ENCODE measurements around the gene UTP25. TPM values are rescaled to one million over a fixed set of nuclear protein-coding genes. Genes with fewer than 3 reads are reported as not detected.
"Not testable (repeated sequence)": the region's sequence is repeated elsewhere in the genome, so short reads cannot be mapped to it uniquely, and the experiment has no call there.

Gene UTP25
- total RNA-seq, 4 donors from 2014 or later = 5.7 to 7.5 (median 6.8) TPM

GRCh38 chr1:209899948-209900347 lies 72.2 kb downstream of the UTP25 start:
- H3K4me3 ChIP-seq = no peak overlapping the region
- H3K27me3 ChIP-seq = no peaks in the 10 kb centered on the region
- no peaks in the 10 kb centered on the region for H3K36me3 ChIP-seq
- WGBS, 2 donors = 59 to 70% methylated on average over 3 of the region's 3 CpGs
- TF ChIP-seq EP300 (IDR thresholded peaks at IDR 0.05) (no peak), CTCF (IDR thresholded peaks at IDR 0.05) (no peak), POLR2A (IDR thresholded peaks at IDR 0.05) (no peak)
- H3K9me3 ChIP-seq = no peaks in the 10 kb centered on the region
- H3K27ac ChIP-seq = no peak overlapping the region
- H3K4me1 ChIP-seq = no peaks in the 10 kb centered on the region
- DNase-seq (ENCODE audit: low spot score in 2 of 2) = no peak

GRCh38 chr1:209900734-209901133 lies 73.0 kb downstream of the UTP25 start:
- Histone ChIP-seq H3K4me3 (no peak overlapping the region), H3K36me3 (no peaks in the 10 kb centered on the region), H3K27me3 (no peaks in the 10 kb centered on the region), H3K4me1 (no peaks in the 10 kb centered on the region), H3K27ac (no peak overlapping the region), H3K9me3 (no peaks in the 10 kb centered on the region)
- TF ChIP-seq EP300 (IDR thresholded peaks at IDR 0.05) (no peak), POLR2A (IDR thresholded peaks at IDR 0.05) (no peak), CTCF (IDR thresholded peaks at IDR 0.05) (no peak)
- DNase-seq (ENCODE audit: low spot score in 2 of 2) = no peak
- WGBS, 2 donors = 100% methylated on average over 1 of the region's 1 CpG

- 74 to 86% methylated on average over 2 of the region's 2 CpGs for WGBS, 2 donors
- Histone ChIP-seq H3K4me1 (no peaks in the 10 kb centered on the region), H3K9me3 (no peaks in the 10 kb centered on the region), H3K27ac (no peak overlapping the region), H3K27me3 (no peaks in the 10 kb centered on the region), H3K36me3 (no peaks in the 10 kb centered on the region), H3K4me3 (no peak overlapping the region)
- no peak for DNase-seq (ENCODE audit: low spot score in 2 of 2)
- TF ChIP-seq CTCF (IDR thresholded peaks at IDR 0.05) (no peak), EP300 (IDR thresholded peaks at IDR 0.05) (no peak), POLR2A (IDR thresholded peaks at IDR 0.05) (no peak)
These were observed 73.4 kb downstream of the UTP25 start for GRCh38 chr1:209901211-209901610.

- 100% methylated on average over 1 of the region's 1 CpG; no CpG with 5 or more reads in 1 of the 2 donors for WGBS, 2 donors
These were observed 77.0 kb downstream of the UTP25 start for GRCh38 chr1:209904774-209905173.

More at GRCh38 chr1:209904774-209905173, 77.0 kb downstream of the UTP25 start:
- H3K4me1 ChIP-seq; H3K36me3 ChIP-seq; DNase-seq (ENCODE audit: low spot score in 2 of 2); H3K4me3 ChIP-seq; H3K27ac ChIP-seq; H3K27me3 ChIP-seq; H3K9me3 ChIP-seq: not testable (repeated sequence)

Other genes starting within 250 kb of the UTP25 start
- gene CAMK1G, start 244.3 kb upstream of the UTP25 start, total RNA-seq = 1 to 10 TPM in 1 of 4 donors, under 1 TPM in 1, not detected in 2; 0.21 to 4.9 TPM
- 10 to 100 TPM in 1 of 4 donors, 1 to 10 TPM in 3; 2.5 to 22.8 (median 4.2) TPM for gene LAMB3, start 175.5 kb upstream of the UTP25 start, total RNA-seq
- 1,000 to 10,000 TPM in 1 of 4 donors, 100 to 1,000 TPM in 2, 10 to 100 TPM in 1; 60.8 to 1,224 (median 333) TPM for gene G0S2, start 152.6 kb upstream of the UTP25 start, total RNA-seq
- gene HSD11B1, start 123.1 kb upstream of the UTP25 start, total RNA-seq = 10 to 100 TPM in 3 of 4 donors, 1 to 10 TPM in 1; 7.1 to 92.2 (median 19.7) TPM
- gene TRAF3IP3, start 71.9 kb upstream of the UTP25 start, total RNA-seq = 1 to 10 TPM in 3 of 4 donors, under 1 TPM in 1; 0.87 to 8.0 (median 2.3) TPM
- gene C1orf74, start 43.4 kb upstream of the UTP25 start, total RNA-seq = 1 to 10 TPM; 1.5 to 3.0 (median 2.2) TPM
- gene IRF6, start 21.8 kb upstream of the UTP25 start, total RNA-seq = 1 to 10 TPM in 3 of 4 donors, under 1 TPM in 1; 0.42 to 1.8 (median 1.4) TPM
- gene SYT14, start 110.2 kb downstream of the UTP25 start, total RNA-seq = 1 to 10 TPM in 3 of 4 donors, under 1 TPM in 1; 0.98 to 4.2 (median 2.0) TPM

Measured in tibial nerve (tissue), 4 donors.